ENCODE measurements around the gene SGTA.

The SGTA gene

GRCh38 chr19:2815191-2815614, 32.1 kb upstream of the SGTA start:
- H3K9ac ChIP-seq (ENCODE audit: low read depth, low read length): no peak overlapping the region
- H3K27ac ChIP-seq (ENCODE audit: low read length): no peak overlapping the region
- no peaks in the 10 kb centered on the region for H3K4me1 ChIP-seq (ENCODE audit: insufficient read depth, low read length)
- H3K36me3 ChIP-seq (ENCODE audit: insufficient read depth, low read depth, low read length): peaks cover 40% of the 10 kb centered on the region
- no peaks in the 10 kb centered on the region for H3K9me3 ChIP-seq (ENCODE audit: insufficient read depth, low read depth, low read length)
- H3K27me3 ChIP-seq (ENCODE audit: insufficient read depth, low read length): no peaks in the 10 kb centered on the region
- no peak overlapping the region for H3K4me3 ChIP-seq (ENCODE audit: low read length)

GRCh38 chr19:2814426-2814825, 31.4 kb upstream of the SGTA start:
- H3K36me3 ChIP-seq (ENCODE audit: insufficient read depth, low read depth, low read length): peaks cover 47% of the 10 kb centered on the region

DNA sequence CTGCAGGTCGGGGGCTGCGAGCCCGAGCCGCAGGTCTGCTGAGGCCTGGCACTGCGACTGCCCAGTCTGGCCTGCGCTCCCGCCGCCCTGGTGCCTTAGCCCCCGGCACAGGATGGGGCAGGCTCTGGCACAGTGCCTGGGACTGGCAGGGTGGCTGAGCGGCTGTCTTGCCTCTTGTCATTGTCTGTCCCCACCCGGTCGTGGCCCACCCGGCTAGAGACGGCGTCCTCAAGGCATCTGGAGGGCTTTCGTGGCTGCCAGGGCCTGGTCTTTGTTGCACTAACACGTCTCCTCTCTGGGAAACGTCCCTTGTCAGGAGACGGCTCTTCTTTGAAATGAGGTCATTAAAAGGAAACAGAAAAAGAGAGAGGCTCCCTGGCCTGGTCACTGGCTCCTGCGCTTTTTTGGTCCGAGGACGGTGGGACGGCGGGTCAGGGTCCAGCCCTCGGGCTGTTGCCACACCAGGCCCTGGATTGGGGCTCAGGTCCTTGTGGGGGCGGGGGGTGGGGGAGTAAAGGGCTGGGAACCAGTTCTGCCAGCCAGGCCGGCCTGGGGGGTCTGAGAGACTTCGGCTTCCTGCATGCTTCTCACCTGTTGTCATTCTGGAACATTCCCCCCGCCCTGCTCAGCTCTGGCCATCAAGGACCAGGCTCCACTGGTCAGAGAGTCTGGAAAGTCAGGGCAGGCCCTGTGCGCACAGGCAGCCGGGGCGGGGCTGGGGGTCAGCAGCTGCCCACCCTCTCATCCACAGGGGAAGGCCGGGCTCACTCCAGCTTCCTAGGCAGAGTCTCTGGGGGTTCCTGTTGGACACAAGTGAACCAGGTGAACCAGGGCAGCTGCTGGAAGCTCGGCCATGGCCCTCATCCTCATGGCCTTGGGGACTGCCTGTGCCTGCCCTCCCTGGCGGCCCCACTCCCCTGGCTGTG, 30.4 kb upstream of the SGTA start:
- H3K9me3 ChIP-seq (ENCODE audit: insufficient read depth, low read depth, low read length): no peaks in the 10 kb centered on the region
- no peak overlapping the region for H3K9ac ChIP-seq (ENCODE audit: low read depth, low read length)
- H3K4me1 ChIP-seq (ENCODE audit: insufficient read depth, low read length): no peaks in the 10 kb centered on the region
- no peaks in the 10 kb centered on the region for H3K27me3 ChIP-seq (ENCODE audit: insufficient read depth, low read length)
- H3K4me3 ChIP-seq (ENCODE audit: low read length): no peak overlapping the region
- peaks cover 56% of the 10 kb centered on the region for H3K36me3 ChIP-seq (ENCODE audit: insufficient read depth, low read depth, low read length)
- H3K27ac ChIP-seq (ENCODE audit: low read length): no peak overlapping the region

More at GRCh38 chr19:2814426-2814825, 31.4 kb upstream of the SGTA start:
- Histone ChIP-seq H3K27ac (ENCODE audit: low read length) (no peak overlapping the region), H3K9me3 (ENCODE audit: insufficient read depth, low read depth, low read length) (no peaks in the 10 kb centered on the region), H3K27me3 (ENCODE audit: insufficient read depth, low read length) (no peaks in the 10 kb centered on the region), H3K4me1 (ENCODE audit: insufficient read depth, low read length) (no peaks in the 10 kb centered on the region), H3K9ac (ENCODE audit: low read depth, low read length) (no peak overlapping the region), H3K4me3 (ENCODE audit: low read length) (no peak overlapping the region)

DNA sequence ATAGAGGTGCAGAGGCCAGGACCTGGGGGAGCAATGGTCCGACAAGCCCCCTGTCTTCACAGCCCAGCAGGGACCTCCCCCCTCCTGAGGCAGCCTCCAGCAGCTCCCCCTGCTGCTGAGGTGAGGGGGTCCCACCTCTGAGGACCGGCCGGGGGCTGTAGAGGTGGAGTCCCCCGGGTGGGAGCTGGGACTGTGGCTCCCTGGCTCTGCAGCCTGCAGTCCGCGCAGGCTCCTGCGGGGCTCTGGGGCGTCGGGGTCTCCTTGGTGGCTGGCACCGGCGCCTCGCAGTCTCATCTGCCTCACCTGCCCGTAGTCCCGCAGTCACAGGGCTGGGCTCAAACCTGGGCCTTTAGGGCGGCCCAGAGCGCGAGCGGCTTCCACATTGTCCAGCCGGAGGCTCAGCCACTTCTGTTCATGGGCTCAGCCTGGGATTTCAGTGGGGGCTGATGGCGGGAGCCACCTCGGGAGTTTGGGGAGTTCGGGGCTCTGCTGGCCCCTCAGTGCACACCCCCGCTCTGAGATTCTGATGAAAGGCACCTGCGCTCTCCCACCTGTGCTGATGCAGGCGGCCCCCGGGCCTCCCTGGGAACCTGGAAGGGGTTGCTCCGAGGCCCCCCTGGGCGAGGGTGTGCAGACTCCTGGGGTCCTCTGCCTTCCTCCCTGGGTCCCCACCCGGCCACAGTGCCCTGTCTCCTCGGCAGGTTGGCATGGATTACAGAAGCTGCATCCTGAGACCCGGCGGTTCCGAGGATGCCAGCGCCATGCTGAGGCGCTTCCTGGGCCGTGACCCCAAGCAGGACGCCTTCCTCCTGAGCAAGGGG, 29.6 kb upstream of the SGTA start:
- peaks cover 64% of the 10 kb centered on the region for H3K36me3 ChIP-seq (ENCODE audit: insufficient read depth, low read depth, low read length)
- no peaks in the 10 kb centered on the region for H3K27me3 ChIP-seq (ENCODE audit: insufficient read depth, low read length)
- H3K27ac ChIP-seq (ENCODE audit: low read length): no peak overlapping the region
- H3K4me3 ChIP-seq (ENCODE audit: low read length): no peak overlapping the region
- no peaks in the 10 kb centered on the region for H3K9me3 ChIP-seq (ENCODE audit: insufficient read depth, low read depth, low read length)
- no peak overlapping the region for H3K9ac ChIP-seq (ENCODE audit: low read depth, low read length)
- H3K4me1 ChIP-seq (ENCODE audit: insufficient read depth, low read length): no peaks in the 10 kb centered on the region

- Histone ChIP-seq H3K9ac (ENCODE audit: low read depth, low read length) (no peak overlapping the region), H3K27me3 (ENCODE audit: insufficient read depth, low read length) (no peaks in the 10 kb centered on the region), H3K27ac (ENCODE audit: low read length) (no peak overlapping the region), H3K4me1 (ENCODE audit: insufficient read depth, low read length) (no peaks in the 10 kb centered on the region), H3K36me3 (ENCODE audit: insufficient read depth, low read depth, low read length) (peaks cover 72% of the 10 kb centered on the region), H3K4me3 (ENCODE audit: low read length) (no peak overlapping the region), H3K9me3 (ENCODE audit: insufficient read depth, low read depth, low read length) (no peaks in the 10 kb centered on the region)
These were observed 28.8 kb upstream of the SGTA start for GRCh38 chr19:2811735-2812413.

DNA sequence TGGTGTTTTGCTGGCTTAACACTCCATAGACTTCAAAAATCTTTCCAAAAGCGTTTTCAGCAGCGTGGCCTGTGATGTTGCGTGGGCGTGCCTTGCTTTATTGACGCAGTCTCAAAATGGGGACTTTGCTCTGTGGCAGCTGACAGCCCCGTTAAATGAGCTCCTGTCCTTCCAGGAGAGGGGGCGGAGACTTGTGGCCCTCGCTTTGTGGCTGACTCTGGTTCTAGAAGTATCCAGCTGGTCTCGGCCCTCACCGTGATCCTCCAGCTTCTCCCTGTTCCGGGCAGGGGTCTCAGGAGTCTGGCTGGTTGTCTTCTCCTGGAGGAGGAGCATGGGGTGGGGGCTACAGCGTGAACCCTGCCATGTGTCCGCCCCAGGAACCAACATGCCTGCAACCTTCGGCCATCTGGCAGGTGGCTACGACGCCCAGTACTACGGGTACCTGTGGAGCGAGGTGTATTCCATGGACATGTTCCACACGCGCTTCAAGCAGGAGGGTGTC, 28.2 kb upstream of the SGTA start:
- Histone ChIP-seq H3K9me3 (ENCODE audit: insufficient read depth, low read depth, low read length) (no peaks in the 10 kb centered on the region), H3K36me3 (ENCODE audit: insufficient read depth, low read depth, low read length) (peaks cover 78% of the 10 kb centered on the region), H3K4me3 (ENCODE audit: low read length) (no peak overlapping the region), H3K27ac (ENCODE audit: low read length) (no peak overlapping the region), H3K27me3 (ENCODE audit: insufficient read depth, low read length) (no peaks in the 10 kb centered on the region), H3K9ac (ENCODE audit: low read depth, low read length) (no peak overlapping the region), H3K4me1 (ENCODE audit: insufficient read depth, low read length) (no peaks in the 10 kb centered on the region)

DNA sequence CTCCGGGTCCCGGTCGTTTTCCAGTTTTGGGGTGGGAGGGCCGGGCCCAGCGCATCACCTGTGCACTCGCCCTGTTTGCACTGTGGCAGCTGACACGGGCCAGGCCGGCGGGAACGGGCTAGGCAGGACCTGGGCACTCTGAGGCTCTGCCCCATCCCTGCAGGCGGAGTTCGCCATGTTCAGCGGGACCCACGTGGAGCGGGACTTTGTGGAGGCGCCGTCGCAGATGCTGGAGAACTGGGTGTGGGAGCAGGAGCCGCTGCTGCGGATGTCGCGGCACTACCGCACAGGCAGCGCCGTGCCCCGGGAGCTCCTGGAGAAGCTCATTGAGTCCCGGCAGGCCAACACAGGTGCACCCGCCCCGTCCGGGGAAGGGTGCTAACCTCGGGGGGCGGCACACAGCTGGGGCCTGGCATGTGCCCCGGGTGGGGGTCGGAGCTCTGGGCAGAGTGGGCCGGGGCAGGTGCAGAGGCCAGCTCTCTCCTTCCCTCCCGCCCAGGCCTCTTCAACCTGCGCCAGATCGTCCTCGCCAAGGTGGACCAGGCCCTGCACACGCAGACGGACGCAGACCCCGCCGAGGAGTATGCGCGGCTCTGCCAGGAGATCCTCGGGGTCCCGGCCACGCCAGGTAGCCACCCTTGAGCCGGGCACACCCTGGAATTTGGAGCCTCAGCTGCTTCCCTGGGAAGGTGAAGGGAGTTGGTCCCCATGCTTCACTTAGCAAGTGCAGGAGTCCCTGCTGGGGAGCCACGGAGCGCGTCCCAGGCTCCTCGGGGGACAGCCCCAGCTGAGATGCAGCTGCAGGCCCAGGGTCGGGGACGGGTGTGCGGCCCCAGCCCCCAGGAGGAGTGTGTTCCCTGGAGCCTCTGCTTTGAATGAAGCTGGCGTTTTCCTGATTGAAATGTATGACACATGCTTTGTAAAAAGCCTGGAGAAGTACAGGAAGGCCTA, 27.3 kb upstream of the SGTA start:
- no peaks in the 10 kb centered on the region for H3K4me1 ChIP-seq (ENCODE audit: insufficient read depth, low read length)
- no peaks in the 10 kb centered on the region for H3K9me3 ChIP-seq (ENCODE audit: insufficient read depth, low read depth, low read length)
- H3K27me3 ChIP-seq (ENCODE audit: insufficient read depth, low read length): no peaks in the 10 kb centered on the region
- peaks cover 84% of the 10 kb centered on the region for H3K36me3 ChIP-seq (ENCODE audit: insufficient read depth, low read depth, low read length)
- H3K4me3 ChIP-seq (ENCODE audit: low read length): no peak overlapping the region
- H3K9ac ChIP-seq (ENCODE audit: low read depth, low read length): no peak overlapping the region
- H3K27ac ChIP-seq (ENCODE audit: low read length): no peak overlapping the region

DNA sequence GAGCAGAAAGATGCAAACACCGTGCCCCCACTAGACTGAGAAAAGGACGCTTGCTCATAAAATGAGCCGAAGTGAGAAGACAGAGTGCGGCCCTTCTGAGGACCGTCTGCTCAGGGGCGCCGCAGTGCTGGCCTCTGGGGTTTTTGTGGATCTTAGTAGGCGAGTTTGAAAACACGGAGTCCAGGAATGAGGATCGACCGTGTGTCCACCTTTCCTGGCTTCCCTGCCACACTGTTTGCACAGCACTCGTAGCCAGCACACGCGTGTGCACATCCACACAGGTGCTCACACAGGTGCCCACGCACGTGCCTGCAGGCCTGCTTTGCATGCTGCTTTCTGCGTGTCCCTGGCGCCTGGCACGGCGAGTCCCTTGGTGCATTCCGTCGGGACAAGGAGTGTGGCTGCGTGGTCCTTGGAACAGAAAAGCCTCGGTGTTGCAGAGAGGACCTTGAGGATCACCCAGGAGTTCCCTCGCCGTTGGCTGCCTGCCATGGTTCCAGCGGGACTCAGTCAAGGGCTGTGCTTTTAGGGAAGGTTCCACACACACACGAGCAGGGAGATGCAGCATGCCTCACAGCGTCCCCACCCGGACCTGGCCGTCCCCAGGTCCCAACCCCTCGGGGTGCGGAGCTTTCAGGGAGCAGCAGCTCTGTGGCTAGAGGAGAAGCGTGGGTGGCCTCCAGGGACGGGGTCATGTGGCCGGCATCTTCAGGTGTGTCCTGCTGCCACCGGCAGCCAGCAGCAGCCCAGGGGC, 26.5 kb upstream of the SGTA start:
- H3K4me3 ChIP-seq (ENCODE audit: low read length): no peak overlapping the region
- H3K4me1 ChIP-seq (ENCODE audit: insufficient read depth, low read length): no peaks in the 10 kb centered on the region
- H3K9me3 ChIP-seq (ENCODE audit: insufficient read depth, low read depth, low read length): no peaks in the 10 kb centered on the region
- no peaks in the 10 kb centered on the region for H3K27me3 ChIP-seq (ENCODE audit: insufficient read depth, low read length)
- no peak overlapping the region for H3K27ac ChIP-seq (ENCODE audit: low read length)
- H3K36me3 ChIP-seq (ENCODE audit: insufficient read depth, low read depth, low read length): peaks cover 90% of the 10 kb centered on the region
- no peak overlapping the region for H3K9ac ChIP-seq (ENCODE audit: low read depth, low read length)

GRCh38 chr19:2808129-2808941, 25.3 kb upstream of the SGTA start:
- Histone ChIP-seq H3K9ac (ENCODE audit: low read depth, low read length) (no peak overlapping the region), H3K27ac (ENCODE audit: low read length) (no peak overlapping the region)

More at GRCh38 chr19:2808129-2808941, 25.3 kb upstream of the SGTA start:
- no peaks in the 10 kb centered on the region for H3K27me3 ChIP-seq (ENCODE audit: insufficient read depth, low read length)
- no peaks in the 10 kb centered on the region for H3K9me3 ChIP-seq (ENCODE audit: insufficient read depth, low read depth, low read length)
- no peak overlapping the region for H3K4me3 ChIP-seq (ENCODE audit: low read length)
- H3K36me3 ChIP-seq (ENCODE audit: insufficient read depth, low read depth, low read length): peaks cover 90% of the 10 kb centered on the region
- no peaks in the 10 kb centered on the region for H3K4me1 ChIP-seq (ENCODE audit: insufficient read depth, low read length)

Data from iPS-20b (cell line).